Activated naive CD8-positive, alpha-beta T cell treated with anti-CD3 and anti-CD28 coated beads, Interleukin-2, amount 50 U/mL, for 24 hours (primary cell): ENCODE data around the gene SLC22A23.

Experiments used
- ATAC-seq: fragments of 150-1000 bp; cut with Tn5 transposase; one replicate; pipeline ENCODE4 v1.10.0; 2021
- DNase-seq: peaks from one replicate; pipeline ENCODE4 v3.0.0; 2021
- H3K27ac Mint-ChIP-seq: one replicate; pipeline ENCODE4 v1.8.0; 2021; ENCODE audit warnings: mild to moderate bottlenecking, mixed read lengths
- H3K27me3 Mint-ChIP-seq: one replicate; pipeline ENCODE4 v1.8.0; 2021; ENCODE audit warnings: mixed read lengths
- H3K36me3 Mint-ChIP-seq: one replicate; pipeline ENCODE4 v1.8.0; 2021; ENCODE audit warnings: low read depth, mixed read lengths
- H3K4me1 Mint-ChIP-seq: one replicate; pipeline ENCODE4 v1.8.0; 2021; ENCODE audit warnings: mixed read lengths
- H3K4me3 Mint-ChIP-seq: one replicate; pipeline ENCODE4 v1.8.0; 2021; ENCODE audit warnings: mild to moderate bottlenecking, moderate library complexity, mixed read lengths
- H3K9me3 Mint-ChIP-seq: one replicate; pipeline ENCODE4 v1.8.0; 2021; ENCODE audit warnings: mixed read lengths

Gene SLC22A23

DNA sequence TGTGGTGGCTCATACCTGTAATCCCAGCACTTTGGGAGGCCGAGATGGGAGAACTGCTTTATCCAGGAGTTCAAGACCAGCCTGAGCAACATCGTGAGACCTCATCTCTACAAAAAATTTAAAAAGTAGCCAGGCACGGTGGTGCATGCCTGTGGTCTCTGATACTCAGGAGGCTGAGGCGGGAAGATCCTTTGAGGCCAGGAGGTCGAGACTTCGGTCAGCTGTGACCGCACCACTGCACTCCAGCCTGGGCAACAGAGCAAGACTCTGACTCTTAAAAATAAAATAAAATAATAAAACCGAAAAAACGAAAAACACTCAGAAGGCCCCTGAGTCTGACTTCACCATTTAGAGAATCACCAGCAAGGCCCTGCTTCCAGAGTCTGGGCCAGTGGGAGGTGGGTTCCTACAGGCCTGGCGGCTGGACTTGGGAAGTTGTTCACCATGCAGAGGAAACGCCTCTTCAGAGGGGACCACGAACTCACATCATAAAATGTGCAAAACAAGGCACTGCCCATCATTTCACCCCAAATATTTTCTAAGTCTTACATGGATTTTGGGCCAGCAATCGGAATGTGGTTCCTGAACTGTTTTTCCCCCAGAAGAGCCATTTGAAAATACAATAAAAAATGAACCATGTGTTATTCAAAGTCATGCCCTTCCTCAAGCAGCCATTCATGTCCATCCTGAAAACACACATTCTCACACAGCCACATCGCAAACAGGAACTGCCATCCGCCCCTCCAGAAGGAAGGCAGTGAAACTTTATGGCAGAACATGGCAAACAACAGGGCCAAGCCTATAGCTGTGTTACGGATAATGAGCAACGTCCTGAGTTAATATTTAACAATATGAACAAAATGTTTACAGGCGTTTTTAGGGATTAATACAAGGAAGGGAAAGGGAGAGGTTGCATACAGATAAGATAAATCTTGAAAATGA lies 57.8 kb downstream of the SLC22A23 start:
- ATAC-seq (no peak), DNase-seq (no peak)
- Mint-ChIP-seq H3K27ac (no peak overlapping the region), H3K4me1 (no peaks in the 10 kb centered on the region), H3K4me3 (no peak overlapping the region), H3K27me3 (no peaks in the 10 kb centered on the region), H3K36me3 (no peaks in the 10 kb centered on the region), H3K9me3 (no peaks in the 10 kb centered on the region)

DNA sequence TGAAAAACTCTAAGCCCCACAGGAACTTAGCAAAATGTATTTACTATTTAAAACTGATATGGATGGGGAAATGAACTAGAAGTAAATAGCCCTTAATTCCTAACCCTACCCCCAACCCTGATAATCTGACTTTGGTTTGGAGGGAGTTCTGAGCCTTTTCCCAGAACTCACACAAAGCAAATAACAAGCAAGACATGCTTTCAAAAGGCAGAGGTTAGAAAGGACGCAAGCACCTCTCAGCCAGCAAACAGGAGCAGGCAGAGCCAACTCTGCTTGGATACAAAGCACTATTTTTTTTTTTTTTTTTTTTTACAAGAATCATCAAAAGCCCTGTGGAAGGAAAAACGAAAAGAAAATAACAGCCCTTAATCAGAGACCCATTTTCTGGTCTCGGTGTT lies 58.7 kb downstream of the SLC22A23 start:
- Mint-ChIP-seq H3K36me3 (no peaks in the 10 kb centered on the region), H3K9me3 (no peaks in the 10 kb centered on the region), H3K27ac (no peak overlapping the region), H3K4me1 (no peaks in the 10 kb centered on the region), H3K27me3 (no peaks in the 10 kb centered on the region), H3K4me3 (no peak overlapping the region)
- ATAC-seq (no peak), DNase-seq (no peak)

- H3K27me3 Mint-ChIP-seq: no peaks in the 10 kb centered on the region
- no peak for ATAC-seq
- DNase-seq: no peak
- H3K4me3 Mint-ChIP-seq: no peak overlapping the region
- no peaks in the 10 kb centered on the region for H3K36me3 Mint-ChIP-seq
- H3K27ac Mint-ChIP-seq: no peak overlapping the region
- no peaks in the 10 kb centered on the region for H3K4me1 Mint-ChIP-seq
- no peaks in the 10 kb centered on the region for H3K9me3 Mint-ChIP-seq
Measured at GRCh38 chr6:3397229-3398164, 59.4 kb downstream of the SLC22A23 start.

GRCh38 chr6:3396503-3397180 lies 60.2 kb downstream of the SLC22A23 start:
- no peaks in the 10 kb centered on the region for H3K4me1 Mint-ChIP-seq
- no peaks in the 10 kb centered on the region for H3K36me3 Mint-ChIP-seq
- DNase-seq (no peak), ATAC-seq (no peak)
- H3K9me3 Mint-ChIP-seq: no peaks in the 10 kb centered on the region
- H3K27ac Mint-ChIP-seq: no peak overlapping the region
- no peaks in the 10 kb centered on the region for H3K27me3 Mint-ChIP-seq
- no peak overlapping the region for H3K4me3 Mint-ChIP-seq

GRCh38 chr6:3394671-3395070 lies 62.2 kb downstream of the SLC22A23 start:
- ATAC-seq: no peak
- Mint-ChIP-seq H3K4me1 (no peaks in the 10 kb centered on the region), H3K36me3 (no peaks in the 10 kb centered on the region), H3K27me3 (no peaks in the 10 kb centered on the region), H3K4me3 (no peak overlapping the region), H3K9me3 (no peaks in the 10 kb centered on the region), H3K27ac (no peak overlapping the region)
- DNase-seq: no peak

DNA sequence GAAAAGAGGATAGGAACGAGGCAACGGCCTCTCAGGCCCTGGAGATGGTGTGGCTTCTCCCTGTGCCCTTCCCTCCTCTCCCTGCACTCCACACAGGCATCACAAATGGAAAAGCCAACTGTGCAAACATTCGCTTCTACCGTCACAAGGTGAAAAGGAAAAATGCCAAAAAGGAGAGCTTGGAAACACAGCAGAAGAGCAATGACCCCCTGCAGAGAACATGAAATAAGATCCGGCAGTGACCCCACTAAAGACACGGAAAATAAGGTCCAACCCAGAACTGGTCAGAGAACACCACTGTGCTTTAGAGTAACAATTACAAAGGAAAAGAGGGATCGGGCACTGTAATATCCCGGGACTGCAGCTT lies 63.0 kb downstream of the SLC22A23 start:
- H3K9me3 Mint-ChIP-seq: no peaks in the 10 kb centered on the region
- H3K4me1 Mint-ChIP-seq: no peaks in the 10 kb centered on the region
- H3K27ac Mint-ChIP-seq: no peak overlapping the region
- H3K36me3 Mint-ChIP-seq: no peaks in the 10 kb centered on the region
- H3K4me3 Mint-ChIP-seq: no peak overlapping the region
- no peaks in the 10 kb centered on the region for H3K27me3 Mint-ChIP-seq
- DNase-seq (no peak), ATAC-seq (no peak)

DNA sequence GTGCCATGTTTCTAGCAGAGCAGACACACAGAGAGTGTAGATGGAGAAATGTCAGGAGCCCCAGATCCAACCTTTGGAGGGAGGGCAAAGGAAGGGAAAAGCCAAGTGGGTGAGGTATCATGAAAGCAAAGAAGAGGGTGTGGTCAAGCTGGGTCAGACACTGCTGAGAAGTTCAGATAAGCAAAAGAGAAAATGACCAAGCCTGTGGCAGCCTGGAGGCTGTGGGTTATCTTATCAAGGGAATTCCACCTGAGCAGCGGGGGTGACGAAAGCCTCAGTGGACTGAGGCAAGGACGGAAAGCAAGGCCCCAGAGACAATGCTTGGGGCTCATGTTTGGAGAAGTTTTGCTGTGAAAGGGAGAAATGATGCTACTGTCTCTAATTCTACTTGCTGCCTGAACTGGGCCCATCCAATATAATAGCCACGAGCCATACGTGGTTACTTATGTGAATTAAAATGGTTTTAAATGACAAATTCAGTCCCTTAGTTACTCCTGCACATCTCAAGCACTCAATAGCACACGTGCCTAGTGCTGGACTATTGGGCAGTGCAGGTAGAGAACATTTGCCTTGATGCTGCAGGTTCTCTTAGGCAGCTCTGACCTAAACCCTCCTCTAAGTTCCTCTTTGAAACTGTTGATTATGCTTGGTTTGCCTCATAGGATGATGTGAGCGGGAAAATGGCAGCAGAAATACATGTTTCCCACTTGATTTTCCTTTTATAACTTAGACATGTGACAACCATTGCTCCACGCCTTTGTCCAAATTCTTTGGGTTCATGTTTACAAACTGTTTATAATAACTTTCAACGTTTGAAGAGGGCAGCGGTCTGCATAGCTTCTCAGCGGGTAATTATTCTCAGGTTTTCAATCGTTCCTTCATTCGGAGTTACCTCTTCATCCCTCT lies 63.7 kb downstream of the SLC22A23 start:
- DNase-seq (no peak), ATAC-seq (no peak)
- no peak overlapping the region for H3K27ac Mint-ChIP-seq
- H3K27me3 Mint-ChIP-seq: no peaks in the 10 kb centered on the region
- H3K4me1 Mint-ChIP-seq: peaks cover 2% of the 10 kb centered on the region
- no peak overlapping the region for H3K4me3 Mint-ChIP-seq
- no peaks in the 10 kb centered on the region for H3K9me3 Mint-ChIP-seq
- no peaks in the 10 kb centered on the region for H3K36me3 Mint-ChIP-seq

GRCh38 chr6:3391902-3392458 lies 64.9 kb downstream of the SLC22A23 start:
- Mint-ChIP-seq H3K4me1 (peaks cover 2% of the 10 kb centered on the region), H3K4me3 (no peak overlapping the region), H3K36me3 (no peaks in the 10 kb centered on the region), H3K27ac (no peak overlapping the region), H3K27me3 (no peaks in the 10 kb centered on the region), H3K9me3 (no peaks in the 10 kb centered on the region)
- ATAC-seq (no peak), DNase-seq (no peak)

DNA sequence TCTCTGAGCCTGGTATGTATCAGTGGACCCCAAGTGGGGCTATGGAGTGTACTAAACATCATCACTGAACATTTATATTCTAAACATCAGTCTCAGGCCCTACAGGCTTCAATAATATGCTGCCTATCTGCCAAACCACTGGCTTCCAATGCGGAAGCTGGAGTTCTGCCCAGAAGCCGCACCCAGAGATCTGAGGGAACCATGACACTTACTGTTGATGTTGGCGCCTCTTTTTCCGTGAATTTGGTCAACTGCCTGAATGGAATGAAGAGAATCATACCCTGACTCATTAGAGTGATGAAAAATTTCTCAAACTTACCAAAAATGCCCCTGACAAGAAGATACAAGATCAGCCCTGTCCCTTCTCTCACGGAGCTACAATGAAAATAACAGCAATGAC lies 66.2 kb downstream of the SLC22A23 start:
- Mint-ChIP-seq H3K9me3 (no peaks in the 10 kb centered on the region), H3K36me3 (no peaks in the 10 kb centered on the region), H3K27ac (no peak overlapping the region), H3K4me1 (peaks cover 2% of the 10 kb centered on the region), H3K27me3 (no peaks in the 10 kb centered on the region), H3K4me3 (no peak overlapping the region)
- DNase-seq: no peak
- no peak for ATAC-seq

GRCh38 chr6:3389390-3390167 lies 67.3 kb downstream of the SLC22A23 start:
- no peaks in the 10 kb centered on the region for H3K9me3 Mint-ChIP-seq
- H3K4me1 Mint-ChIP-seq: peaks cover 2% of the 10 kb centered on the region
- DNase-seq (no peak), ATAC-seq (no peak)
- H3K36me3 Mint-ChIP-seq: no peaks in the 10 kb centered on the region
- H3K4me3 Mint-ChIP-seq: no peak overlapping the region
- H3K27ac Mint-ChIP-seq: no peak overlapping the region
- peaks cover 3% of the 10 kb centered on the region for H3K27me3 Mint-ChIP-seq

DNA sequence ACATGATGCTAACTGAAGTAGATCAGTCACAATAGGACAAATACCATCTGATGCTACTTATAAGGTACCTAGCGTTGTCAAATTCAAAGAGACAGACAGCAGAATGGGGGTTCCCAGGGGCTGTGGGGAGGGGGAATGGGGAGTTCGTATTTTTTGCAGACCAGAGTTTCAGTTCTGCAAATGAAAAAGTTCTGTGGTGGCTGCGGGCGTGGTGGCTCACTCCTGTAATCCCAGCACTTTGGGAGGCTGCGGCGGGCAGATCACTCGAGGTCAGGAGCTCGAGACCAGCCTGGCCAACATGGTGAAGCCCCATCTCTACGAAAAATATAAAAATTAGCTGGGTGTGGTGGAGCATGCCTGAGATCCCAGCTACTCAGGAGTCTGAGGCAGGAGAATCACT lies 68.1 kb downstream of the SLC22A23 start:
- H3K9me3 Mint-ChIP-seq: no peaks in the 10 kb centered on the region
- no peak for DNase-seq
- H3K27me3 Mint-ChIP-seq: peaks cover 3% of the 10 kb centered on the region
- peaks cover 2% of the 10 kb centered on the region for H3K4me1 Mint-ChIP-seq
- ATAC-seq: no peak
- H3K4me3 Mint-ChIP-seq: no peak overlapping the region
- H3K27ac Mint-ChIP-seq: no peak overlapping the region
- no peaks in the 10 kb centered on the region for H3K36me3 Mint-ChIP-seq

DNA sequence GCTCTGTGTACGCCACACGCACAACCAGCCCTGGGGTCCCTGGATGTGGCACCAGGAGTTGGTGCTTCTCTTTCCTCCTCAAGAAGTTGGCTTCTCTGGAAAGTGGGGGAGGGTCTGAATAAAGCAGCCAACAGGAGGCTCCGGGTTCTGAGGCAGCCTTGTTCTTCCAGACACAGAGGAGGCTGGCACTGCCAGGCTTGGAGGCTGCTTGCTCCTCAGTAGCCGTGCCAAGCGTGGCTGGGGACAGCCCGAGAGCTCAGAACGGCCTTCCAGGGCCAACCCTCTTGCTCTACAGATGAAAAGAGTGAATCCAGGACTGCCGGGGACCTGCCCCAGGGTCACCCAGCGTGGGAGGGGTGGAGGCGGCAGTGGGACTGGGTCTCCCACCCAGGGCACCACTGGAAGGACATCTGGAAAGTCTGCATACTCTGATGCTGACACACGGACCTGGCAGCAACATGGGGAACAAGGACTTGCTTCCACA lies 70.4 kb downstream of the SLC22A23 start:
- peaks cover 3% of the 10 kb centered on the region for H3K27me3 Mint-ChIP-seq
- DNase-seq: no peak
- H3K4me3 Mint-ChIP-seq: no peak overlapping the region
- no peak overlapping the region for H3K27ac Mint-ChIP-seq
- peaks cover 2% of the 10 kb centered on the region for H3K4me1 Mint-ChIP-seq
- H3K36me3 Mint-ChIP-seq: no peaks in the 10 kb centered on the region
- no peak for ATAC-seq
- no peaks in the 10 kb centered on the region for H3K9me3 Mint-ChIP-seq

GRCh38 chr6:3385660-3386151 lies 71.1 kb downstream of the SLC22A23 start:
- Mint-ChIP-seq H3K27me3 (peaks cover 3% of the 10 kb centered on the region), H3K9me3 (no peaks in the 10 kb centered on the region), H3K36me3 (no peaks in the 10 kb centered on the region), H3K4me3 (no peak overlapping the region), H3K27ac (no peak overlapping the region), H3K4me1 (peaks cover 2% of the 10 kb centered on the region)
- no peak for ATAC-seq
- DNase-seq: no peak
